Measurements from ENCODE around the gene ADAMTS9. TPM values are rescaled to one million over a fixed set of nuclear protein-coding genes. Genes with fewer than 3 reads are reported as not detected.

ADAMTS9 gene
- total and polyA plus RNA-seq, 9 of the 15 experiments (the other 6 are each of a cell fraction or from before 2014, with no cell fraction given), result 0.05 to 0.32 (median 0.13) TPM; not detected in 2

DNA sequence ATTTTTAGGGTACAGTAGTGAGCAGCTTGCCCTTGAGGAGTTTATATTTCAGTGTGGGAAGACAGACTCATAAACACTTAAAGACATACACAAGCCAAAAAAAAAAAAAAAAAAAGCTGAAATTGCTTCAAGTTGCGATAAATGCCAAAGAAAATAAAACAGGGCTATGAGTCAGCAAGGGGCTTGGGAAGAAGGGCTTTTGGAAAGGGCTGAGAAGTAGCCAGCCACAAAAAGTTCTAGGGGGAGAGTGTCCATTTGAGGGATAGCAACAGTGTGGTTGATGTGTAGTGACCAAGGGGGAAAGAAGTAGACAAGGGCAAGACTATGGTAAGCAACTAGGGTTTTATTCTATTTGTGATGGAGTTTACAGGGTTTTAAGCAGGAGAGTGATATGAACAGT is 185.5 kb downstream of the ADAMTS9 start:
- H2AFZ ChIP-seq (ENCODE audit: low read depth, low read length), result no peak overlapping the region
- H3K27me3 ChIP-seq (ENCODE audit: control insufficient read depth in 2 of 2, insufficient read depth in 2 of 2, low read length in 2 of 2), result no peaks in the 10 kb centered on the region
- no peak overlapping the region for H3K4me3 ChIP-seq
- H3K4me2 ChIP-seq (ENCODE audit: insufficient read depth, low read length), result no peak overlapping the region
- intact Hi-C loops (cut with micrococcal nuclease), result no loop called here
- H4K20me1 ChIP-seq (replicated peaks; ENCODE audit: control insufficient read depth, insufficient read depth, low read length), result no peaks in the 10 kb centered on the region
- no peaks in the 10 kb centered on the region for H3K4me1 ChIP-seq (replicated peaks in 1 of 2; ENCODE audit: control insufficient read depth in 2 of 2, insufficient read depth in 2 of 2, low read length in 2 of 2)
- CTCF ChIA-PET (ENCODE audit: low intra/inter-chr PET ratio), result no interaction called here
- FAIRE-seq (no peak), ATAC-seq (no peak), DNase-seq (ENCODE audit: extremely low read depth in 1 of 4, low spot score in 3 of 4) (no peak)
- no peak overlapping the region for H3K27ac ChIP-seq (ENCODE audit: extremely low read depth, low read depth, low read length)
- H3K9me1 ChIP-seq (ENCODE audit: control insufficient read depth, insufficient read depth, low read length), result no peaks in the 10 kb centered on the region
- TF ChIP-seq NBN (IDR thresholded peaks at IDR 0.05; ENCODE audit: low read depth) (no peak), ZNF561 (CRISPR knock-in tag; conservative IDR thresholded peaks at IDR 0.05) (no peak), SRF (CRISPR knock-in tag; IDR thresholded peaks at IDR 0.05) (no peak), ZNF184 (CRISPR knock-in tag; IDR thresholded peaks at IDR 0.05) (no peak), BRF1 (IDR thresholded peaks at IDR 0.05; ENCODE audit: borderline replicate concordance, extremely low read depth, insufficient read length) (no peak), NFYB (IDR thresholded peaks at IDR 0.05; ENCODE audit: extremely low read depth, insufficient read length) (no peak), ZNF57 (CRISPR knock-in tag; IDR thresholded peaks at IDR 0.05) (no peak), PML (IDR thresholded peaks at IDR 0.05; ENCODE audit: low read length) (no peak), MTF1 (CRISPR knock-in tag; IDR thresholded peaks at IDR 0.05; ENCODE audit: borderline replicate concordance) (no peak), ZNF146 (CRISPR knock-in tag; IDR thresholded peaks at IDR 0.05; ENCODE audit: unreplicated experiment) (no peak)
- TF ChIP-seq, protein P1, sequence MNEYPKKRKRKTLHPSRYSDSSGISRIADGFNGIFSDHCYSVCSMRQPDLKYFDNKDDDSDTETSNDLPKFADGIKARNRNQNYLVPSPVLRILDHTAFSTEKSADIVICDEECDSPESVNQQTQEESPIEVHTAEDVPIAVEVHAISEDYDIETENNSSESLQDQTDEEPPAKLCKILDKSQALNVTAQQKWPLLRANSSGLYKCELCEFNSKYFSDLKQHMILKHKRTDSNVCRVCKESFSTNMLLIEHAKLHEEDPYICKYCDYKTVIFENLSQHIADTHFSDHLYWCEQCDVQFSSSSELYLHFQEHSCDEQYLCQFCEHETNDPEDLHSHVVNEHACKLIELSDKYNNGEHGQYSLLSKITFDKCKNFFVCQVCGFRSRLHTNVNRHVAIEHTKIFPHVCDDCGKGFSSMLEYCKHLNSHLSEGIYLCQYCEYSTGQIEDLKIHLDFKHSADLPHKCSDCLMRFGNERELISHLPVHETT (CRISPR knock-in tag; conservative IDR thresholded peaks at IDR 0.05 in 1 of 2, IDR thresholded peaks at IDR 0.05 in 1 of 2), result no peak
- TF ChIP-seq, protein P2, sequence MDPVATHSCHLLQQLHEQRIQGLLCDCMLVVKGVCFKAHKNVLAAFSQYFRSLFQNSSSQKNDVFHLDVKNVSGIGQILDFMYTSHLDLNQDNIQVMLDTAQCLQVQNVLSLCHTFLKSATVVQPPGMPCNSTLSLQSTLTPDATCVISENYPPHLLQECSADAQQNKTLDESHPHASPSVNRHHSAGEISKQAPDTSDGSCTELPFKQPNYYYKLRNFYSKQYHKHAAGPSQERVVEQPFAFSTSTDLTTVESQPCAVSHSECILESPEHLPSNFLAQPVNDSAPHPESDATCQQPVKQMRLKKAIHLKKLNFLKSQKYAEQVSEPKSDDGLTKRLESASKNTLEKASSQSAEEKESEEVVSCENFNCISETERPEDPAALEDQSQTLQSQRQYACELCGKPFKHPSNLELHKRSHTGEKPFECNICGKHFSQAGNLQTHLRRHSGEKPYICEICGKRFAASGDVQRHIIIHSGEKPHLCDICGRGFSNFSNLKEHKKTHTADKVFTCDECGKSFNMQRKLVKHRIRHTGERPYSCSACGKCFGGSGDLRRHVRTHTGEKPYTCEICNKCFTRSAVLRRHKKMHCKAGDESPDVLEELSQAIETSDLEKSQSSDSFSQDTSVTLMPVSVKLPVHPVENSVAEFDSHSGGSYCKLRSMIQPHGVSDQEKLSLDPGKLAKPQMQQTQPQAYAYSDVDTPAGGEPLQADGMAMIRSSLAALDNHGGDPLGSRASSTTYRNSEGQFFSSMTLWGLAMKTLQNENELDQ (CRISPR knock-in tag; IDR thresholded peaks at IDR 0.05; ENCODE audit: borderline replicate concordance), result no peak
- in situ Hi-C loops (cut with MboI), result no loop called here
- no peak overlapping the region for H3K9ac ChIP-seq (ENCODE audit: insufficient read depth in 1 of 2, low read depth in 2 of 2, low read length in 2 of 2)
- BruUV-seq (replicated peaks), result no TSS peak
- H3K9me3 ChIP-seq (replicated peaks; ENCODE audit: control insufficient read depth, insufficient read depth, low read depth, low read length), result no peaks in the 10 kb centered on the region
- no peaks in the 10 kb centered on the region for H3K36me3 ChIP-seq (ENCODE audit: control insufficient read depth, insufficient read depth, low read length)
- 0% methylated on average over 1 of the region's 1 CpG for WGBS (ENCODE audit: insufficient coverage, low coverage, missing lambda C conversion rate)
- POLR2A ChIA-PET, result no interaction called here
- no peaks in the 10 kb centered on the region for H3K79me2 ChIP-seq (ENCODE audit: control insufficient read depth, insufficient read depth, low read length)

Measured in K562 (cell line).